HepG2 (cell line): ENCODE data around the gene ARAP3. TPM values are rescaled to one million over a fixed set of nuclear protein-coding genes. Genes with fewer than 3 reads are reported as not detected.

Experiments used
- GATAD2A ChIP-seq: IDR thresholded peaks from 2 replicates; pipeline ENCODE4 v1.6.1; 2016
- HMG20B ChIP-seq: conservative IDR thresholded peaks from 2 replicates; pipeline ENCODE4 v1.6.1; 2016; ENCODE audit warnings: missing genetic modification reagents, missing compliant biosample characterization
- ISX ChIP-seq: sonication (generic); formaldehyde crosslinking; conservative IDR thresholded peaks from 2 replicates; pipeline ENCODE4 v1.5.0; 2020; ENCODE audit warnings: missing genetic modification reagents
- KDM3A ChIP-seq: IDR thresholded peaks from 2 replicates; pipeline ENCODE4 v1.6.1; 2018; ENCODE audit warnings: low read depth, missing compliant biosample characterization
- MTA3 ChIP-seq: sonication (generic); formaldehyde crosslinking; IDR thresholded peaks from 2 replicates; pipeline ENCODE4 v1.4.0; 2020; ENCODE audit warnings: missing genetic modification reagents
- NFE2L1 ChIP-seq: sonication (generic); formaldehyde crosslinking; IDR thresholded peaks from 2 replicates; pipeline ENCODE4 v1.4.0; 2020; ENCODE audit warnings: missing genetic modification reagents, mild to moderate bottlenecking, borderline replicate concordance
- NFYB ChIP-seq: sonication (generic); formaldehyde crosslinking; IDR thresholded peaks from 2 replicates; pipeline ENCODE4 v1.4.0; 2020; ENCODE audit warnings: missing genetic modification reagents
- NKX3-1 ChIP-seq: sonication (generic); formaldehyde crosslinking; IDR thresholded peaks from 2 replicates; pipeline ENCODE4 v1.5.0; 2020; ENCODE audit warnings: missing genetic modification reagents
- SAFB2 ChIP-seq: sonication (generic); formaldehyde crosslinking; IDR thresholded peaks from 2 replicates; pipeline ENCODE4 v1.5.1; 2020; ENCODE audit warnings: missing genetic modification reagents, low read depth, mild to moderate bottlenecking, borderline replicate concordance
- SP4 ChIP-seq: sonication (generic); formaldehyde crosslinking; IDR thresholded peaks from 2 replicates; pipeline ENCODE4 v1.8.1; 2023; ENCODE audit warnings: mild to moderate bottlenecking, missing genetic modification reagents
- TCF12 ChIP-seq, 2 experiments: fragments of 450-650 bp in 1 of 2; sonication (generic) in 1 of 2; formaldehyde crosslinking in 1 of 2; IDR thresholded peaks; 2 replicates each; pipeline versions ENCODE4 v1.6.1 to v1.8.0; 2017 to 2022; ENCODE audit warnings: antibody characterized with exemption in 1 of 2, mild to moderate bottlenecking in 1 of 2, missing genetic modification reagents in 1 of 2, moderate library complexity in 1 of 2
- TRIM22 ChIP-seq: fragments of 450-650 bp; IDR thresholded peaks from 2 replicates; pipeline ENCODE4 v1.6.1; 2017
- ZFY ChIP-seq: sonication (generic); formaldehyde crosslinking; IDR thresholded peaks from 2 replicates; pipeline ENCODE4 v1.4.0; 2020; ENCODE audit warnings: missing genetic modification reagents
- ZNF274 ChIP-seq: sonication (generic); formaldehyde crosslinking; IDR thresholded peaks from 2 replicates; pipeline ENCODE4 v1.5.1; 2020; ENCODE audit warnings: mild to moderate bottlenecking, missing genetic modification reagents
- ZNF543 ChIP-seq: sonication (generic); formaldehyde crosslinking; IDR thresholded peaks from 2 replicates; pipeline ENCODE4 v1.4.0; 2020; ENCODE audit warnings: mild to moderate bottlenecking, missing genetic modification reagents
- ZNF564 ChIP-seq: sonication (generic); formaldehyde crosslinking; IDR thresholded peaks from 2 replicates; pipeline ENCODE4 v1.8.1; 2023; ENCODE audit warnings: mild to moderate bottlenecking, missing genetic modification reagents
- ZNF766 ChIP-seq: sonication (generic); formaldehyde crosslinking; IDR thresholded peaks from 2 replicates; pipeline ENCODE4 v1.5.0; 2020; ENCODE audit warnings: missing genetic modification reagents, borderline replicate concordance
- ZNF777 ChIP-seq: sonication (generic); formaldehyde crosslinking; IDR thresholded peaks from 2 replicates; pipeline ENCODE4 v1.4.0; 2020; ENCODE audit warnings: missing genetic modification reagents
- polyA plus RNA-seq, 8 experiments: library from polyadenylated mRNA; depleted of rRNA in 3 of 8; stranded (reverse) in 7 of 8; unstranded in 1 of 8; fragments of >200 nt; fragmentation: Illumina TruSeq in 4 of 8; extraction: Trizol in 4 of 8; gene quantifications; 2 replicates each; pipeline versions ENCODE4 v1.2.1 to v1.2.3, GENCODE V29; 2011 to 2016; ENCODE audit warnings: low read depth in 4 of 8, missing spikeins in 1 of 8, mixed read lengths in 1 of 8; ENCODE audit not compliant: insufficient read depth in 1 of 8
- total RNA-seq, 5 experiments: library from RNA; depleted of rRNA; stranded (reverse); fragments of >200 nt; fragmentation: Illumina TruSeq; extraction: Trizol; gene quantifications; 2 replicates each; pipeline ENCODE4 v1.2.3, GENCODE V29; 2016; ENCODE audit warnings: low read depth in 1 of 5
- TF ChIP-seq, protein P1 (sequence below): sonication (generic); formaldehyde crosslinking; IDR thresholded peaks from 2 replicates; pipeline ENCODE4 v1.4.0; 2020; ENCODE audit warnings: missing genetic modification reagents, borderline replicate concordance
- TF ChIP-seq, protein P2 (sequence below): sonication (generic); formaldehyde crosslinking; IDR thresholded peaks from 2 replicates; pipeline ENCODE4 v1.4.0; 2020; ENCODE audit warnings: mild to moderate bottlenecking, missing genetic modification reagents

Gene ARAP3
- total and polyA plus RNA-seq, 2 of the 13 experiments (the other 11 are each of a cell fraction or from before 2014, with no cell fraction given) = 0.25 TPM; not detected in 1

- TF ChIP-seq, protein P1, sequence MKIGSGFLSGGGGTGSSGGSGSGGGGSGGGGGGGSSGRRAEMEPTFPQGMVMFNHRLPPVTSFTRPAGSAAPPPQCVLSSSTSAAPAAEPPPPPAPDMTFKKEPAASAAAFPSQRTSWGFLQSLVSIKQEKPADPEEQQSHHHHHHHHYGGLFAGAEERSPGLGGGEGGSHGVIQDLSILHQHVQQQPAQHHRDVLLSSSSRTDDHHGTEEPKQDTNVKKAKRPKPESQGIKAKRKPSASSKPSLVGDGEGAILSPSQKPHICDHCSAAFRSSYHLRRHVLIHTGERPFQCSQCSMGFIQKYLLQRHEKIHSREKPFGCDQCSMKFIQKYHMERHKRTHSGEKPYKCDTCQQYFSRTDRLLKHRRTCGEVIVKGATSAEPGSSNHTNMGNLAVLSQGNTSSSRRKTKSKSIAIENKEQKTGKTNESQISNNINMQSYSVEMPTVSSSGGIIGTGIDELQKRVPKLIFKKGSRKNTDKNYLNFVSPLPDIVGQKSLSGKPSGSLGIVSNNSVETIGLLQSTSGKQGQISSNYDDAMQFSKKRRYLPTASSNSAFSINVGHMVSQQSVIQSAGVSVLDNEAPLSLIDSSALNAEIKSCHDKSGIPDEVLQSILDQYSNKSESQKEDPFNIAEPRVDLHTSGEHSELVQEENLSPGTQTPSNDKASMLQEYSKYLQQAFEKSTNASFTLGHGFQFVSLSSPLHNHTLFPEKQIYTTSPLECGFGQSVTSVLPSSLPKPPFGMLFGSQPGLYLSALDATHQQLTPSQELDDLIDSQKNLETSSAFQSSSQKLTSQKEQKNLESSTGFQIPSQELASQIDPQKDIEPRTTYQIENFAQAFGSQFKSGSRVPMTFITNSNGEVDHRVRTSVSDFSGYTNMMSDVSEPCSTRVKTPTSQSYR (CRISPR knock-in tag) = peak; percentile 88; the same call in 1 of the 2 replicates
- TF ChIP-seq SP4 (CRISPR knock-in tag) (no peak), ZNF543 (no peak), ISX (CRISPR knock-in tag) (no peak), GATAD2A (CRISPR knock-in tag) (peak; percentile 62), ZFY (no peak), TRIM22 (no peak), MTA3 (CRISPR knock-in tag) (no peak), KDM3A (CRISPR knock-in tag) (no peak), TCF12 (IDR thresholded peaks at IDR 0.05) (no peak), TCF12 (CRISPR knock-in tag; IDR thresholded peaks at IDR 0.05) (no peak), SAFB2 (CRISPR knock-in tag) (no peak), ZNF564 (no peak), NFE2L1 (CRISPR knock-in tag) (no peak), ZNF274 (CRISPR knock-in tag) (no peak), ZNF777 (no peak), HMG20B (no peak), ZNF766 (CRISPR knock-in tag) (no peak), NKX3-1 (CRISPR knock-in tag) (no peak), NFYB (CRISPR knock-in tag) (no peak)
- TF ChIP-seq, protein P2, sequence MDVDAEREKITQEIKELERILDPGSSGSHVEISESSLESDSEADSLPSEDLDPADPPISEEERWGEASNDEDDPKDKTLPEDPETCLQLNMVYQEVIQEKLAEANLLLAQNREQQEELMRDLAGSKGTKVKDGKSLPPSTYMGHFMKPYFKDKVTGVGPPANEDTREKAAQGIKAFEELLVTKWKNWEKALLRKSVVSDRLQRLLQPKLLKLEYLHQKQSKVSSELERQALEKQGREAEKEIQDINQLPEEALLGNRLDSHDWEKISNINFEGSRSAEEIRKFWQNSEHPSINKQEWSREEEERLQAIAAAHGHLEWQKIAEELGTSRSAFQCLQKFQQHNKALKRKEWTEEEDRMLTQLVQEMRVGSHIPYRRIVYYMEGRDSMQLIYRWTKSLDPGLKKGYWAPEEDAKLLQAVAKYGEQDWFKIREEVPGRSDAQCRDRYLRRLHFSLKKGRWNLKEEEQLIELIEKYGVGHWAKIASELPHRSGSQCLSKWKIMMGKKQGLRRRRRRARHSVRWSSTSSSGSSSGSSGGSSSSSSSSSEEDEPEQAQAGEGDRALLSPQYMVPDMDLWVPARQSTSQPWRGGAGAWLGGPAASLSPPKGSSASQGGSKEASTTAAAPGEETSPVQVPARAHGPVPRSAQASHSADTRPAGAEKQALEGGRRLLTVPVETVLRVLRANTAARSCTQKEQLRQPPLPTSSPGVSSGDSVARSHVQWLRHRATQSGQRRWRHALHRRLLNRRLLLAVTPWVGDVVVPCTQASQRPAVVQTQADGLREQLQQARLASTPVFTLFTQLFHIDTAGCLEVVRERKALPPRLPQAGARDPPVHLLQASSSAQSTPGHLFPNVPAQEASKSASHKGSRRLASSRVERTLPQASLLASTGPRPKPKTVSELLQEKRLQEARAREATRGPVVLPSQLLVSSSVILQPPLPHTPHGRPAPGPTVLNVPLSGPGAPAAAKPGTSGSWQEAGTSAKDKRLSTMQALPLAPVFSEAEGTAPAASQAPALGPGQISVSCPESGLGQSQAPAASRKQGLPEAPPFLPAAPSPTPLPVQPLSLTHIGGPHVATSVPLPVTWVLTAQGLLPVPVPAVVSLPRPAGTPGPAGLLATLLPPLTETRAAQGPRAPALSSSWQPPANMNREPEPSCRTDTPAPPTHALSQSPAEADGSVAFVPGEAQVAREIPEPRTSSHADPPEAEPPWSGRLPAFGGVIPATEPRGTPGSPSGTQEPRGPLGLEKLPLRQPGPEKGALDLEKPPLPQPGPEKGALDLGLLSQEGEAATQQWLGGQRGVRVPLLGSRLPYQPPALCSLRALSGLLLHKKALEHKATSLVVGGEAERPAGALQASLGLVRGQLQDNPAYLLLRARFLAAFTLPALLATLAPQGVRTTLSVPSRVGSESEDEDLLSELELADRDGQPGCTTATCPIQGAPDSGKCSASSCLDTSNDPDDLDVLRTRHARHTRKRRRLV (CRISPR knock-in tag) = no peak
Measured at GRCh38 chr5:141618030-141618803, 63.8 kb downstream of the ARAP3 start (continued).
